HG03139 (cell line): ENCODE measurements around the gene AXIN2.
"Not testable (repeated sequence)": the region's sequence is repeated elsewhere in the genome, so short reads cannot be mapped to it uniquely, and the experiment has no call there.

ENCODE experiments used
- ATAC-seq: cut with Tn5 transposase; IDR thresholded peaks from one replicate; pipeline ENCODE4 v1.9.1; 2021; ENCODE audit not compliant: unreplicated experiment

The AXIN2 gene

DNA sequence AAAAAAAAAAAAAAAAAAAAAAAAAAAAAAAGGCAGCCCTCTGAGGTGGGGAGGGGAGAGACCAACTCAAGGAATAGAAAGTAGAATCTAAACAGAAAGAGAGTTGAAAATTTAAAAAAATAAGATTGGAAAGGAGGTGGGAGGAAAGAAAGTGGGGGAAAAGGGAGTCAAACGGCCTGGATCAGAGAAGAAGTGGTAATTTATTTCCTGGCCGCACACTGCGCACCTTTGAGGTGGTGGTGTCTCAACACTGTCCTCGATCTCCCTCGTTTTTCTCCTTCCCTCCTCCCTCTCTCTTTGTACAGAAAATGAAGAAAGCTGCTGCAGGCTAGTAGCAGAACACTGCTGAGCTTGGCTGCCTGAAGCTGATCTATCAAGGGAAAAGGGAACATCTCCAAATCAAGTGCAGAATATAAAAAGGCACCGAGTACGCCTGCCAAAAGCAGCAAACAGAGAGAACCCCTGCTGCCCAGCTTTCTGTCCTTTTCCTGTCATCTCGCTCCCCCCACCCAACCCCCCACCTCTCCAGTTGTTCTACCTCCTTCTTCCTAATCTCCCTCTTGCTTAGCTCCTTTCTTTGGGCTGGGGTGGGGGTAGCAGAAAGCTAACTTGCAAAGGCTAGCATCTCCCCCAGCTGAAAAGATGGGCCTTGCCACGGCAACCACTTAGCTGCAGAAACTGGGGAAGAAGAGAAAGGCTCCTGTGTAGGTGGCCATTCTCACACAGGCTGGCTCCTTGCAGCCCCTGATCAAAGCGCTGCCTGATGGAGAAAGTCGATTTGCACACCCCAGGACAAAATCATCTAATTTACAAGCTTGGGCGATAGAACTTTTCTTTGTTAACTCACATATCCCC is 22.5 kb downstream of the AXIN2 start:
- ATAC-seq, result no peak

GRCh38 chr17:65537845-65538674 is 23.4 kb downstream of the AXIN2 start:
- ATAC-seq, result no peak

GRCh38 chr17:65537343-65537844 is 24.1 kb downstream of the AXIN2 start:
- no peak for ATAC-seq

DNA sequence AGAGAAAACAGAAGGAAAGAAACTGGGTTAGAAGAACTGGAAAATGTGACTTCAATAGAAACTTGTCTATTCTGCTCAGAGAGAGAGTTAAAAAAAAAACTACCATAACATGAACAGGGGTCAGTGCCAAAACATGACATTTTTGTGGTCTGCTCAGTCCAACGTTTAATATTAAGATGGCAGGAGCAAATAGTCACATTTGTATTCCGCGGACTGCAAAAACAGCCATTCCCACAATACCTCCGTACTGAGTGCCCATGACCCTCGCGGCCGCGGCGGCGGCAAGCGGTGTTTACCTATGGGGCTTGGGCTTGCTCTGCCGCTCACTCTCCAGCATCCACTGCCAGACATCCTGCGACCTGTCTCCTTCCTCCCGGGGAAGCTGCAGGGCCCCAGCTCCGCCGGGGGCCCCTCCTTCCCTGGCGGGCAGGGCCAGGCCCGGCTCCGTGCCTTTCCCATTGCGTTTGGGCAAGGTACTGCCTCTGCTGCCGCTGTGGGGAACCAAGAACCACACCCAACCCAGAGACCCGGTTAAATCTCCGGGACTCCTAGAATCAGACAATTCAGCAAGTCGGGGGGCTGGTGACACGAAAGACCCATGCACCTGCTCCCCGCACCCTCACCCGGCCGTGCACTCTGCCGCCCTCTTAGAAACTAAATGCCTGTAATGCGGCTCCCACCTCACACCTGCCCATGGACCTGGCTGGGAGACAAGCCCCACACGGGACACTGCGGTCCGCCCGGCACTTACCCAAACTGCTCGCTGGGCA is 24.7 kb downstream of the AXIN2 start:
- no peak for ATAC-seq

DNA sequence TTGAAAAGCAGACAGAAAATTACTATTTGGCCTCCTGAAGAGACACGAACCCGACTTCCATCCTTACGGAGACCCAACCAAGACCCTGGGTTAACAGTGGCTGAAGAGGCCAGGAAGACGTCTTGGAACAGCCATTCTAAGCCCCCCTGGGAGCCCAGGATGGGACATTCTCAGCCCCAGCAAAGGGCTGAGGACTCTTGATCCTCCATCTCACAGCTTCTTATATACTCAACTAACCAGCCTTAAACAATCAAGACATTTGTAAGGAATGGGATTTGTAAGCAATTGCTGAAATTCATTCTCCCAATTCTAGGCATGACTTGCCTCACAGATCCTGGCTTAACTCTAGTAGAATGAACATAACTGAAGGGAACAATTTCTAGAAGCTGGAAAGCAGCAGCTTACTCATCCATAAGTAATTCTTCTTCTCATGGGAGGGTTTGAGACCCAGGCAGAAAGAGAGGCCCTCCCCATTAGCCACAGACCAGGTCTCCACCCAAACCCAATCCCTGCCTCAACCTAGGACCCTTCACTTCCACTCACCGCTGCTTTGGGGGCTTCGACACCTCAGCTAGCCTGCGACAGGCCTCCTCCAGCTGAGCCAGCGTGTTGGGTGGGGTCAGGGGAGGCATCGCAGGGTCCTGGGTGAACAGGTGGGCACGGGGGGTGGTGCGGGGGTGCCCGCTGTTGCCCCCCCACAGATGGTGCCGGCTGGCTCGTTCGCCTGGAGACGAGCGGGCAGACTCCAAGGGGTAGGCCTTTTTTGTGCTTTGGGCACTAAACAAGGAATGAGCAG is 25.5 kb downstream of the AXIN2 start:
- ATAC-seq, result no peak

- ATAC-seq, result no peak
Measured at GRCh38 chr17:65533852-65534457, 27.5 kb downstream of the AXIN2 start.

GRCh38 chr17:65533056-65533745 is 28.2 kb downstream of the AXIN2 start:
- no peak for ATAC-seq

GRCh38 chr17:65532101-65532890 is 29.2 kb downstream of the AXIN2 start:
- ATAC-seq, result no peak

- no peak for ATAC-seq
Measured at GRCh38 chr17:65531256-65532100, 30.0 kb downstream of the AXIN2 start.

DNA sequence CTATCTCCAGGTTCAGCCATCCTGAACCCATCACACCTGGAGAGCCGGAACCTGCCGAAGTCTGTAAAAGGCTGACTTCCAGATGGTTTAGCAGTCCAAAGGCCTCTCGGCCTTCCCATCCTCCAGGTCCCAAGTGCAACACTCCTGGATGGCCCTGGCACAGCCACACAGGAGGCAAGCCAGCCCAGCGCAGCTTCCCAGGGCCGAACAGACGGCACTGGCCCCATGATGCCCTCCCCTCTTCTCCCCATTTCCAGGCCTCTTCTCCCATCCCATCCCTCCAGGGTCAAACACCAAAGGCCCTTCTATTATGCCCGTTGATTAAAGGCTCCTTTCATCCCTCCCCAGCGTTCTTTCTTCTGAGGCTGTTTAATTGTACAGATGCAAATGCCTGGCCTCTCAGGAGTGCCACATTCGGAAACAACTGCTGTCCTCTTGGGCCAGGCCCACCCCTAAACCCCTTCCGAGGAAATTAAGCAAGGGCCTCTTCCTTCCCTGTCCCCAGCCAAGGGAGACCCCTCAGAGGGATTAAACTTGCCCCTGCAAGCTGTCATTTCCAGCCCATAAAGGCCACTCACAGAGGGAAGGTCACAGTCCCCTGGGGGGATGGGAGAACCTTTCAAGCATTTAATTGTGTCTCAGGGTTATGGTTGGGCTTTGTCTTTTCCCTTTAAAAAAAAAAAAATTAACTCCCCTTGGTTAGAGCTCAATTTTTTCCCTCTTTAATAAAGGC is 30.8 kb downstream of the AXIN2 start:
- ATAC-seq, result no peak

GRCh38 chr17:65529761-65530522 is 31.5 kb downstream of the AXIN2 start:
- no peak for ATAC-seq

- no peak for ATAC-seq
Measured at GRCh38 chr17:65529040-65529633, 32.3 kb downstream of the AXIN2 start.

DNA sequence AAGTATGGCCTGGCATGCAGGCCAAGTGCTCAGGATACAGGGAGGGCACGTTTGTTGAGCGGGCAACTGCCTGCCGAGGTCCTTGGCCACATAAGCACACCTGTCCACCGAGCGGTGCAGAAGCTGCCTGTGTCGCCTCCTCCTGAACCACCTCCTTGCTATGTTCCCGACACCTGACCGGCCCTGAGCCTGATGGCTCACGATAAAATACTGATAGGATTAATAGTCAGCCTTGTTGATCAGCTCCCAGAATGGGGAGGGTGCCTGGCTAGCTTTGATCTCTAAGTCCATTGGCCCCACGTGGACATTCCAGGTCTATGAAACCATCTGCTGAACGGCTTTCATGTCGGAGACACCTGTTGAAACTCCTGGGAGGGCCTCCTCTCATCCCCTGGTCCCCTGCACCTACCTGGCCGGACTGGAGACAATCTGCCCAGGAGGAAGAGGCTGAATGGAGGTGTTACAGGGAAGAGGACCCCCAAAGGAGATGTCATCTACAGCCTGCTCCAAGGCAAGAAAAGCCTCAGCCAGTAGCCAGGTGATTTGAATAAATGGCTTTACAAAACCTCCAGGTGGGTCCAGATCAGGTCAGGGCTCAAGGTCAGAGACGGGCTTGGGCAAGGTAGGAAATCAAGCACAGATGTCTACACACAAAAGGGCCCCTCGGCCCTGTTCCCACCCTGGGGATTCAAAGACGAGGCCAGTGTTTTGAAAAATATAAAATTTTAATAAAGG is 33.4 kb downstream of the AXIN2 start:
- no peak for ATAC-seq

GRCh38 chr17:65527381-65527780 is 34.1 kb downstream of the AXIN2 start:
- no peak for ATAC-seq

- not testable (repeated sequence) for ATAC-seq
Measured at GRCh38 chr17:65526854-65527253, 34.6 kb downstream of the AXIN2 start.
